H9 (cell line): ENCODE measurements around the gene XPR1. TPM values are rescaled to one million over a fixed set of nuclear protein-coding genes. Genes with fewer than 3 reads are reported as not detected.

Experiments
- DNase-seq: peaks from one replicate; pipeline ENCODE4 v3.0.0-alpha.2; 2017
- H2AFZ ChIP-seq: one replicate; pipeline ENCODE4 v1.6.1; 2013; ENCODE audit warnings: mild to moderate bottlenecking, low read length, control low read depth, moderate library complexity
- H2AK5ac ChIP-seq: 2 replicates; pipeline ENCODE4 v1.6.1; 2013; ENCODE audit warnings: low read length, control low read depth, mixed read lengths; ENCODE audit not compliant: insufficient read length
- H2BK120ac ChIP-seq: one replicate; pipeline ENCODE4 v1.6.1; 2013; ENCODE audit warnings: low read depth, mild to moderate bottlenecking, low read length, control low read depth, inconsistent platforms; ENCODE audit not compliant: poor library complexity, severe bottlenecking
- H2BK12ac ChIP-seq: 2 replicates; pipeline ENCODE4 v1.6.1; 2013; ENCODE audit warnings: low read length, control low read depth, mixed read lengths, low read depth; ENCODE audit not compliant: insufficient read length
- H2BK15ac ChIP-seq: 2 replicates; pipeline ENCODE4 v1.6.1; 2013; ENCODE audit warnings: low read depth, low read length, control low read depth
- H2BK20ac ChIP-seq: one replicate; pipeline ENCODE4 v1.6.1; 2013; ENCODE audit warnings: low read depth, mild to moderate bottlenecking, low read length, control low read depth, inconsistent platforms; ENCODE audit not compliant: poor library complexity, severe bottlenecking
- H2BK5ac ChIP-seq: 2 replicates; pipeline ENCODE4 v1.6.1; 2013; ENCODE audit warnings: low read length, control low read depth, mixed read lengths; ENCODE audit not compliant: insufficient read length
- H3K14ac ChIP-seq: 2 replicates; pipeline ENCODE4 v1.6.1; 2013; ENCODE audit warnings: low read length, control low read depth; ENCODE audit not compliant: insufficient read depth
- H3K18ac ChIP-seq: 2 replicates; pipeline ENCODE4 v1.6.1; 2013; ENCODE audit warnings: low read depth, mild to moderate bottlenecking, mixed read lengths, low read length, control low read depth; ENCODE audit not compliant: insufficient read length
- H3K23ac ChIP-seq: 2 replicates; pipeline ENCODE4 v1.6.1; 2013; ENCODE audit warnings: low read length, control low read depth, mixed read lengths, low read depth; ENCODE audit not compliant: insufficient read length
- H3K23me2 ChIP-seq: 2 replicates; pipeline ENCODE4 v1.6.1; 2013; ENCODE audit warnings: low read depth, mild to moderate bottlenecking, mixed read lengths, low read length, control low read depth; ENCODE audit not compliant: insufficient read length, poor library complexity, severe bottlenecking
- H3K27ac ChIP-seq: 2 replicates; pipeline ENCODE4 v1.5.1; 2013; ENCODE audit warnings: low read length, control low read depth, mixed read lengths, low read depth; ENCODE audit not compliant: insufficient read length
- H3K27me3 ChIP-seq: 2 replicates; pipeline ENCODE4 v1.6.1; 2013; ENCODE audit warnings: low read length, control low read depth, inconsistent platforms; ENCODE audit not compliant: insufficient read depth
- H3K4ac ChIP-seq: 2 replicates; pipeline ENCODE4 v1.6.1; 2013; ENCODE audit warnings: low read depth, mild to moderate bottlenecking, control low read depth, inconsistent platforms, low read length, moderate library complexity
- H3K4me1 ChIP-seq: 2 replicates; pipeline ENCODE4 v1.6.1; 2013; ENCODE audit warnings: low read length, control low read depth, inconsistent platforms; ENCODE audit not compliant: insufficient read depth
- H3K4me2 ChIP-seq: 2 replicates; pipeline ENCODE4 v1.6.1; 2013; ENCODE audit warnings: low read length, control low read depth, mixed read lengths; ENCODE audit not compliant: insufficient read length, insufficient read depth
- H3K56ac ChIP-seq: 2 replicates; pipeline ENCODE4 v1.6.1; 2013; ENCODE audit warnings: low read depth, mild to moderate bottlenecking, mixed read lengths, low read length, control low read depth; ENCODE audit not compliant: insufficient read length
- H3K79me1 ChIP-seq: 2 replicates; pipeline ENCODE4 v1.6.1; 2013; ENCODE audit warnings: low read depth, mild to moderate bottlenecking, moderate library complexity, low read length, control low read depth, inconsistent platforms; ENCODE audit not compliant: insufficient read depth, poor library complexity, severe bottlenecking
- H3K79me2 ChIP-seq: 2 replicates; pipeline ENCODE4 v1.6.1; 2013; ENCODE audit warnings: low read length, control low read depth, inconsistent platforms; ENCODE audit not compliant: insufficient read depth
- H3K9ac ChIP-seq: 2 replicates; pipeline ENCODE4 v1.6.1; 2013; ENCODE audit warnings: low read length, control low read depth, mixed read lengths; ENCODE audit not compliant: insufficient read length; ENCODE audit errors: extremely low read depth
- H3K9me3 ChIP-seq: one replicate; pipeline ENCODE4 v1.6.1; 2013; ENCODE audit warnings: low read depth, low read length, inconsistent platforms; ENCODE audit not compliant: control insufficient read depth
- H3T11ph ChIP-seq: one replicate; pipeline ENCODE4 v1.6.1; 2013; ENCODE audit warnings: mild to moderate bottlenecking, low read length, control low read depth, inconsistent platforms
- H4K20me1 ChIP-seq: one replicate; pipeline ENCODE4 v1.6.1; 2013; ENCODE audit not compliant: control insufficient read depth, insufficient read length, insufficient read depth
- H4K5ac ChIP-seq: 2 replicates; pipeline ENCODE4 v1.6.1; 2013; ENCODE audit warnings: low read depth, mild to moderate bottlenecking, mixed read lengths, low read length, control low read depth; ENCODE audit not compliant: insufficient read length
- H4K8ac ChIP-seq: replicated peaks from 2 replicates; pipeline ENCODE4 v1.6.1; 2013; ENCODE audit warnings: low read length, control low read depth, mixed read lengths, low read depth; ENCODE audit not compliant: insufficient read length
- H4K91ac ChIP-seq: 2 replicates; pipeline ENCODE4 v1.6.1; 2013; ENCODE audit warnings: low read depth, mild to moderate bottlenecking, moderate library complexity, mixed read lengths, low read length, control low read depth; ENCODE audit not compliant: insufficient read length
- H3K27ac Mint-ChIP-seq, 3 experiments: 2 replicates in 2 of 3; 3 replicates in 1 of 3; pipeline ENCODE4 v1.8.0; 2020 to 2021; ENCODE audit warnings: mixed read lengths in 3 of 3, mild to moderate bottlenecking in 1 of 3, moderate library complexity in 1 of 3
- H3K27me3 Mint-ChIP-seq: 2 replicates; pipeline ENCODE4 v1.8.0; 2021; ENCODE audit warnings: low read depth, mild to moderate bottlenecking, moderate library complexity, mixed read lengths
- H3K36me3 Mint-ChIP-seq, 3 experiments: 2 replicates in 2 of 3; 3 replicates in 1 of 3; pipeline ENCODE4 v1.8.0; 2020 to 2021; ENCODE audit warnings: low read depth in 3 of 3, mixed read lengths in 3 of 3; ENCODE audit not compliant: insufficient read depth in 1 of 3
- H3K4me1 Mint-ChIP-seq, 2 experiments: 2 replicates each; pipeline ENCODE4 v1.8.0; 2020; ENCODE audit warnings: mixed read lengths in 2 of 2
- H3K4me3 Mint-ChIP-seq, 2 experiments: 2 replicates in 1 of 2; 3 replicates in 1 of 2; pipeline ENCODE4 v1.8.0; 2020 to 2021; ENCODE audit warnings: mild to moderate bottlenecking in 2 of 2, mixed read lengths in 2 of 2, moderate library complexity in 1 of 2
- H3K9me3 Mint-ChIP-seq, 2 experiments: 2 replicates in 1 of 2; 3 replicates in 1 of 2; pipeline ENCODE4 v1.8.0; 2020; ENCODE audit warnings: mild to moderate bottlenecking in 2 of 2, mixed read lengths in 2 of 2, moderate library complexity in 1 of 2
- WGBS: extraction: QIAGEN DNeasy Blood & Tissue Kit; methylation state at CpG from one replicate; pipeline ENCODE4 v1.1.7; 2013; ENCODE audit warnings: missing lambda C conversion rate, low lambda C conversion rate, mixed read lengths; ENCODE audit not compliant: insufficient read length; ENCODE audit errors: extremely low coverage; 5-methylcytosine and 5-hydroxymethylcytosine counted together
- total RNA-seq: library from RNA; stranded (reverse); gene quantifications from 2 replicates; pipeline ENCODE4 v1.2.1, GENCODE V29; 2021
- TF ChIP-seq, protein P1 (sequence below): fragments of 200-600 bp; sonication (generic); conservative IDR thresholded peaks from 3 replicates; pipeline ENCODE4 v1.8.0; 2021; ENCODE audit warnings: antibody characterized with exemption, mild to moderate bottlenecking

XPR1 gene
- total RNA-seq, 1 experiment from 2014 or later, result 34.1 TPM

DNA sequence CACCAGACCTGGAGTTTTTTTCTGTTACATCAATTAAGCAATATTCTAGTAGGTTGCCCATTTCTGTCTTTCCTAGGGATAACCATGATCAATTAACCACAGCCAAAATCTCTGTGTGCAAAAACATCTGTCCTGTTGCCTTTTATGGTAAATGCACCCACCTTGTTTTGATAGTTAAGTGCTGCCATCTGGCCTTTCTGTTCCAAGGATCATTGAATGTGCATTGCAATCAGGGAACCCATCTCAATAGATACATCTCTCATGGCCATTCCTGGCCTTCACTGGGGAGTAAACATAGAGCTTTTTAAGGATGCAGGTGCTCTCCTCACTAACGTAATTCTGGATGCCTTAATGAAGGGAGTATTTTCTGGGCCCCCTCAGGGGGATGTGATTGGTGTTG is 169.1 kb downstream of the XPR1 start:
- H3K4ac ChIP-seq, result no peak overlapping the region
- no peak overlapping the region for H3K4me2 ChIP-seq
- no peaks in the 10 kb centered on the region for H4K20me1 ChIP-seq
- no peak overlapping the region for H3K27ac ChIP-seq
- H4K91ac ChIP-seq, result no peak overlapping the region
- H3K14ac ChIP-seq, result no peak overlapping the region
- H3K23me2 ChIP-seq, result no peaks in the 10 kb centered on the region
- H2BK5ac ChIP-seq, result no peak overlapping the region
- H3K23ac ChIP-seq, result no peak overlapping the region
- no peaks in the 10 kb centered on the region for H3K79me2 ChIP-seq
- Mint-ChIP-seq H3K4me3 (no peak overlapping the region), H3K4me1 (no peaks in the 10 kb centered on the region), H3K27me3 (no peaks in the 10 kb centered on the region), H3K27ac (no peak overlapping the region), H3K9me3 (no peaks in the 10 kb centered on the region), H3K36me3 (peaks cover 0 to 2% (median 0%) of the 10 kb centered on the region in 3 experiments; a peak in 1 of 7 replicates)
- TF ChIP-seq, protein P1, sequence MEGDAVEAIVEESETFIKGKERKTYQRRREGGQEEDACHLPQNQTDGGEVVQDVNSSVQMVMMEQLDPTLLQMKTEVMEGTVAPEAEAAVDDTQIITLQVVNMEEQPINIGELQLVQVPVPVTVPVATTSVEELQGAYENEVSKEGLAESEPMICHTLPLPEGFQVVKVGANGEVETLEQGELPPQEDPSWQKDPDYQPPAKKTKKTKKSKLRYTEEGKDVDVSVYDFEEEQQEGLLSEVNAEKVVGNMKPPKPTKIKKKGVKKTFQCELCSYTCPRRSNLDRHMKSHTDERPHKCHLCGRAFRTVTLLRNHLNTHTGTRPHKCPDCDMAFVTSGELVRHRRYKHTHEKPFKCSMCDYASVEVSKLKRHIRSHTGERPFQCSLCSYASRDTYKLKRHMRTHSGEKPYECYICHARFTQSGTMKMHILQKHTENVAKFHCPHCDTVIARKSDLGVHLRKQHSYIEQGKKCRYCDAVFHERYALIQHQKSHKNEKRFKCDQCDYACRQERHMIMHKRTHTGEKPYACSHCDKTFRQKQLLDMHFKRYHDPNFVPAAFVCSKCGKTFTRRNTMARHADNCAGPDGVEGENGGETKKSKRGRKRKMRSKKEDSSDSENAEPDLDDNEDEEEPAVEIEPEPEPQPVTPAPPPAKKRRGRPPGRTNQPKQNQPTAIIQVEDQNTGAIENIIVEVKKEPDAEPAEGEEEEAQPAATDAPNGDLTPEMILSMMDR, result no peak
- no peak for DNase-seq
- WGBS, result no CpG with 5 or more reads among the region's 1 CpG
- H2BK15ac ChIP-seq, result no peak overlapping the region
- no peak overlapping the region for H3K9ac ChIP-seq
- no peaks in the 10 kb centered on the region for H3K9me3 ChIP-seq
- no peak overlapping the region for H2AFZ ChIP-seq
- H3K56ac ChIP-seq, result no peak overlapping the region
- no peak overlapping the region for H4K5ac ChIP-seq
- H2BK12ac ChIP-seq, result no peak overlapping the region
- no peak overlapping the region for H3K18ac ChIP-seq
- H2AK5ac ChIP-seq, result no peak overlapping the region
- no peak overlapping the region for H2BK120ac ChIP-seq
- H4K8ac ChIP-seq, result no peak overlapping the region
- H3K27me3 ChIP-seq, result no peaks in the 10 kb centered on the region
- H3K4me1 ChIP-seq, result no peaks in the 10 kb centered on the region
- no peak overlapping the region for H2BK20ac ChIP-seq
- no peak overlapping the region for H3T11ph ChIP-seq
- H3K79me1 ChIP-seq, result no peaks in the 10 kb centered on the region
